ENCODE measurements around the gene FAM227A.
A peak's percentile ranks its signal among the peaks of the same experiment; 100 is the strongest.

FAM227A gene

GRCh38 chr22:38656256-38657044 is at the start of gene FAM227A, which contains the start of gene CBY1:
Gene FAM227A (minus strand): TSS chr22:38656392. CDS start chr22:38650168, 6,224 bp downstream.
Gene CBY1 (plus strand): TSS chr22:38656638. CDS start chr22:38668055, 11,417 bp downstream.
- H3K27ac ChIP-seq = peak within 1 kb of the TSS; percentile 95
- no peak for TF ChIP-seq CTCF (conservative IDR thresholded peaks at IDR 0.05)

- TF ChIP-seq CTCF (conservative IDR thresholded peaks at IDR 0.05) = no peak
- H3K27ac ChIP-seq = peak within 1 kb of the TSS; percentile 90
Measured at GRCh38 chr22:38705235-38706100, 49.3 kb upstream of the FAM227A start, which contains the start of gene GTPBP1. Gene GTPBP1 (plus strand): TSS chr22:38705944. CDS start chr22:38705956, 12 bp downstream.

- no peak for TF ChIP-seq CTCF (conservative IDR thresholded peaks at IDR 0.05)
- peak overlapping the region; percentile 90 for H3K27ac ChIP-seq
Measured at GRCh38 chr22:38704654-38705234, 48.6 kb upstream of the FAM227A start.

- H3K27ac ChIP-seq = peak within 1 kb of the TSS; percentile 85
- TF ChIP-seq CTCF (conservative IDR thresholded peaks at IDR 0.05) = no peak
Measured at GRCh38 chr22:38700789-38701628, 44.8 kb upstream of the FAM227A start, which contains the start of gene JOSD1. Gene JOSD1 (minus strand): TSS chr22:38700943. CDS start chr22:38699987, 956 bp downstream.

GRCh38 chr22:38700270-38700788 is 44.1 kb upstream of the FAM227A start:
- TF ChIP-seq CTCF (conservative IDR thresholded peaks at IDR 0.05) = no peak
- H3K27ac ChIP-seq = peak overlapping the region; percentile 85

- TF ChIP-seq CTCF (conservative IDR thresholded peaks at IDR 0.05) = no peak
- peak overlapping the region; percentile 85 for H3K27ac ChIP-seq
Measured at GRCh38 chr22:38699784-38700183, 43.6 kb upstream of the FAM227A start.
